Activated T-cell treated with anti-CD3 and anti-CD28 coated beads for 48 hours (primary cell): Measurements from ENCODE around the gene GTF2A1L.
"Not testable (repeated sequence)": the region's sequence is repeated elsewhere in the genome, so short reads cannot be mapped to it uniquely, and the experiment has no call there.

Experiments used
- DNase-seq: peaks from one replicate; pipeline ENCODE4 v3.0.0-alpha.2; 2020; ENCODE audit warnings: low read depth

The GTF2A1L gene, protein sequence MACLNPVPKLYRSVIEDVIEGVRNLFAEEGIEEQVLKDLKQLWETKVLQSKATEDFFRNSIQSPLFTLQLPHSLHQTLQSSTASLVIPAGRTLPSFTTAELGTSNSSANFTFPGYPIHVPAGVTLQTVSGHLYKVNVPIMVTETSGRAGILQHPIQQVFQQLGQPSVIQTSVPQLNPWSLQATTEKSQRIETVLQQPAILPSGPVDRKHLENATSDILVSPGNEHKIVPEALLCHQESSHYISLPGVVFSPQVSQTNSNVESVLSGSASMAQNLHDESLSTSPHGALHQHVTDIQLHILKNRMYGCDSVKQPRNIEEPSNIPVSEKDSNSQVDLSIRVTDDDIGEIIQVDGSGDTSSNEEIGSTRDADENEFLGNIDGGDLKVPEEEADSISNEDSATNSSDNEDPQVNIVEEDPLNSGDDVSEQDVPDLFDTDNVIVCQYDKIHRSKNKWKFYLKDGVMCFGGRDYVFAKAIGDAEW

DNA sequence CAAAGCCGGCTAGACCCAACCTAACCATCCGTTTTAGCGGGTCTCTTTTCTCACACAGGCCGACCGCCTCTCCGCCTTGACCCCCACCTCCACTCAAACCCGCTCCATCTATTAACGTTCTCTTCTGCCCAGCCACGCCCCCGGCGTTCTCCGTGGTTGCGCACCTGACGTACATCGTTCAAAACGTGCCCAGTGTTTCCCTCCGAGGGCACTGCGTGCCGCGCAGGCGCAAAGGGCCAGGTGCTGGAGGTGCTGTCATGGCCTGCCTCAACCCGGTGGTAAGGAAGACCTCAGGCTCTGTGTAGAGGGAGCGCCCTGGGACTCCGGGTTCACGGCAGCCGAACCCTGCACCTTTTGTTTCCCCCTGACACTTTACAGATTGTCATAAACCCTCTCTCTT, at the start of gene GTF2A1L:
GTF2A1L (plus strand) TSS at position 239 of the 400 bp plus-strand sequence; CDS start at position 258, 19 bp downstream.
- no peak for DNase-seq

DNA sequence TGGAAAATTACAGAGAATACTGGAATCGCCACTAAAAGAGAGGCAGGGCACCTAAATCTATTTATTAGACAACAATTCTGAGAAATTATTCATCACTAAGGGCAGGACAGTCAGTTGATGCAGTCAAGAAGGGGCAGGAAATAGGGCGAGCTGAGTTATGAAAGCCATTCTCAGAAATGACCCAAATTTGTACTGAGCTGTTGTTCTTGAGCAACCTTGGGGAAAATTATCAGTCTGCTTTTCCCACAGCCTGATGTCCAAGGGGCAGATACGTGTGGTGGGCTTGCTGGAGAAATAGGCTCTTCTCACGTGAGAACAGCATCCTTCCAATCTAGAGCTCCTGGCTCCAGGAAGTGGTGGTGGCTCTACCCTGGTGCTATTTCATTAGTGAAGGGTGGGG, 49.1 kb upstream of the GTF2A1L start:
- no peak for DNase-seq

DNA sequence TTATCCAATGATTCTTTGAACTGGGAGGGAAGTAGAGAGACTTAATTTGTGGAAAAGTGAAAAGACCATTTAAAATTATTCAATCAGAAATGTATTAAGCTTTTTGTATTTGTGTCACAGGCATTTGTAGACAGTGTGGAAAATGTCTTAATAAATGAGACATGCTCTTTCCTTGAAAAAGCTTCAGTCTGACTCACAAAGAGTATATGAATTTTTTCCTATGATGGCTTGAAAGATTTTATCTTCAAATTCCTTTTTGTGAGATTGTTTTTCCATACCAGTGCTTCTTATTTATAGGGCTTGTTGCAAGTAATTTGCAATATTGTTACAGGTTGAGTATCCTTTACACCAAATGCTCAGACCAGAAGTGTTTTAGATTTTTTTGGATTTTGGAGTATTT, 48.2 kb upstream of the GTF2A1L start:
- DNase-seq: no peak

DNA sequence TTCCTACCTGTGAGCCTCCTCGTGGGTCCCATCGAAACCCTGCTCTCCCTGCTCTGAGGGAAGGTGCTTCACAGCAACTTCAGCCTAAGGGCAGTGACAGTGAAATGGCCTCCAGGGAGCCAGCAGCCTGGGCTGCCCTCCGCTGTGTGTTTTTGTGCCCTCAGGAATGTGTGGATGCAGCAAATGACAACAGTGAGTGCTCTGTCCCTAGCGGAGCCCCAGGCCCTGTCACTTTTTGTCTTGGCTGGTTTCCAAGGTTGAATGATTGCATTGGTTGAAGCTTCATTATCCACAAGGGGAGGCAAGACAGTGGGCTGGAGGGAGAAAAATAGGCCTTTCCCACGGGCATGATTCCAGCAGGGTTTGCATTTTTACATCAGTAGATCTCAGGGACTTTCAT, 44.8 kb upstream of the GTF2A1L start:
- no peak for DNase-seq

DNA sequence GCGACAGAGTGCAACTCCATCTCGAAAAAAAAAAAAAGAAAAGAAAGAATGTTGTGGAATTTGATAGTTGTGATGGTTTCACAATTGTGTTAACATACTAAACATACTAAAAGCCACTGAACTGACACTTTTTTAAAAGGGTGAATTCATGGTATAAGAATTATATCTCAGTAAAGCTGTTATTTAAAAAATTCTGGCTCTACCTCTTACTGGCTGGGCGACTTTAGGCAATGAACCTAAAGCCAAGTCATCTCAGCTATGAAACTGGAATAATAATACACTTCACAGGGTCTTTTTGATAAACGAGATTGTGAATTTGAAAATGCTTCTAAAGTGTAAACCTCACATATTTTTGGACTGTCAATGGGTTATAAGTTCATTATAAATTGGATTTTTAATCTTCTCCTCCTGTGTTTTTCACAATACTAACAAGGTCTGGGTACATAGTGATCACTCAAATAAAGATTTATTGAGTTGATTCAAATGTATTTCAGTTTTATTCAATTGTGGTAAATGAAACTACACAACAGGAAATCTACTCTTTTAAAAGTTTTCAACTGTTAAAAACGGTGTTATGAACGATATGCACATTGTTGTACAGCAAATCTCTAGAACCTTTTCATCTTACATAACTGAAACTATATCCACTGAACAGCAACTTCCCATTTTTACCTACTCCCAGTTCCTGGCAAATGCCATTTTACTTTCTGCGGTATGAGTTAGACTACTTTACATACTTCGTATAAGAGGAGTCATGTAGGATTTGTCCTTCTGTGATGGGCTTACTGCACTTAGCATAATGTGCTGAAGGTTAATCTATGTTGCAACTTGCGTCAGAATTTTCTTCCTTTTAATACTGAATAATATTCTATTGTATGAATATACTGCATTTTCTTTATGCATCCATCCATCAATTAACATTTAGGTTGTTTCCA, 43.0 kb upstream of the GTF2A1L start:
- no peak for DNase-seq

DNA sequence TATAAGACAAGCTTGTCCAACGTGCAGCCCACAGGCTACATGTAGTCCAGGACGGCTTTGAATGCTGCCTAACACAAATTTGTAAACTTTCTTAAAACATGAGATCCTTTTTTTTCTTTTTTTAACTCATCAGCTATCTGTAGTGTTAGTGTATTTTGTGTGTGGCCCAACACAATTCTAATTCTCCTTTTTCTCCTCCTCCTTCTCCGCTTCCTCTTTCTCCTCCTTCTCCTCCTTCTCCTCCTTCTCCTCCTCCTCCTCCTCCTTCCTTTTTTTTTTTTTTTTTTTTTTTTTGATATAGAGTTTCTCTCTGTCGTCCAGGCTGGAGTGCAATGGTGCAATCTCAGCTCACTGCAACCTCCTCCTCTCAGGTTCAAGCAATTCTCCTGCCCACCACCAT, 39.3 kb upstream of the GTF2A1L start:
- DNase-seq: no peak

DNA sequence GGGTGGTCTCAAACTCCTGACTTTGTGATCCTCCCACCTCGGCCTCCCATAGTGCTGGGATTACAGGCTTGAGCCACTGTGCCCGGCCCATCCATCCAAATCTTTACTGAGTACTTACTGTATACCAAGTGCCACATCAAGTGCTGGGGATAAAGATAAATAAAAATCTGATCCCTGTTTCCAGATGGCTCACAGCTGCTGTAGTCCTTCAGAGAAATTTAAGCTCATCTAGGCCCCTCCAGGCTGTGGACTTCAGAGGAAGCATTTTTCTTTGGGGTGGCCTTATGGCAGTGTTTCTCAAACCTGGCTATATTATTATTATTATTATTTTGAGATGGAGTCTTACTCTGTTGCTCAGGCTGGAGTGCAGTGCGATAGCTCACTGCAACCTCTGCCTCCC, 33.7 kb upstream of the GTF2A1L start:
- DNase-seq: no peak

DNA sequence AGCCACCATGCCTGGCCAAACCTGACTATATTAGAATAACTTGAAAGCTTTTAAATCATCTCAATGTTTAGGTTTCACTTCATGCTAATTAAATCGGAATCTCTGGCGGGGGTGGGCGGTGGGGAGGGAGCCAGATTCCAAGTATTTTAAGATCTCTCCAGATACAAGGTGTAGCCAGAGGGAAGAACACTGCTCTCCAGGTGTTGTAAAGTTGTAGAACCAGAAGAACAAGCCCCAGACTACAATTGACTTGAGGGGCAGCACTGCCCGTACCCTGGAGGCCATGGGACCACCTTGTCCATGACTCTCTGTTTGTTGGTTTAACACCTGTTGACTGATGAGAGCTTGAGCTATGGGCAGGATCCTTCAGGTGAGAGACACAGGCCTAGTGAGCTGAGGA, 33.1 kb upstream of the GTF2A1L start:
- DNase-seq: no peak

DNA sequence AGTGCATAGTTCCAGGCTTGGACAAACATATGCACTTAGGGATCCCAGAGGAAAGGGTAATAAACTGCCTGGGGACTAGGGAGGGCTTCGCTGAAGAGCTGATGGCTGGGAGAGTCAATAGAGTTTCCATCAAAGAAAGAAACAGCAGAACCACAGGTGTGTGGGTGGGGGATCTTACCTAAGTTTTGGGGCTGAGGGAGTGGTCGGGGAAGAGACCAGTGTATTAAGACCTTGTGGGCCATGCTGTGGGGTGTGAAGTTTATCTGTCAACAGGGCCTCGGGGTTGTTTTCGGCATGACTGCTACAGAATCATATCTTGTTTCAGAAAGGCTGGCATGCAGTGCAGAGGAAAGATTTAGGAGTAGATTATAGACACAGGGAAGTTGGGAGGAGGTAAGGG, 31.2 kb upstream of the GTF2A1L start:
- no peak for DNase-seq

DNA sequence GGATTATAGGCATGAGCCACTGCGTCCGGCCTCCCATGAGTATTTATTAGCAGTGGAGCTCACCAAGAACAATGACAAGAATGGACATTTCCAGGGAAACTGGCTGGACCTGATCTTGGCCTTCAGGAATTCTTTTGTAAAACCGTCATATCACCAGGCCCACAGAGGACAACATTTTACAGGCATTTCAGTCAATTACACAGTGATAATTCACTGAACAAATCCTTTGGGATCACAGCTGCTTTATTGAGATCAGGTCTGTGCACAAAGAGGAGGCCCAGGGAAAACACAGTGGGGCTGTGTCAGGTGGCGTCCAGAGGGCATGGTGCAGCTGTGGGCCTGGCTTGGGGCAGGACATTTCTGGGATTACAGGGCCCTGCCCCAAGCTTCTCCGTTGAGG, 30.1 kb upstream of the GTF2A1L start:
- DNase-seq: no peak

DNA sequence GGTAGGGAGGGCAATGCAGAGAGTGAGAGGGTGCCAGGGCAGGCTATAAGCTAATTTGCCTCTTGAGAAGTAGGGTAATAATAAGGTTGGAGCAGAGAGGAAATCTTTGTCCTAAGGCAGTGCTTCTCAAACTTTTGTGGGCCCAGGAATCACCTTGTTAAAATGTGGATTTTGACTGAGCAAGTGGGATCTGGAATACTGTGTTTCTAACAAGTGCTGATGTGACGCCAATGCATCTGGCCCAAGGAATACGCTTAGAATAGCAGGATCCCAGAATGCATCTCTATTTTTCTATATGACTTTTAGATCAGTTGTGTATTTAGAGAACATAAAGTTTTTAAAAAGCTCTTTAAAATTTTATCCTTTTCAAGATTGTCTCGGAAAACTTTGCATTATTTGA, 29.7 kb upstream of the GTF2A1L start:
- DNase-seq: no peak

DNA sequence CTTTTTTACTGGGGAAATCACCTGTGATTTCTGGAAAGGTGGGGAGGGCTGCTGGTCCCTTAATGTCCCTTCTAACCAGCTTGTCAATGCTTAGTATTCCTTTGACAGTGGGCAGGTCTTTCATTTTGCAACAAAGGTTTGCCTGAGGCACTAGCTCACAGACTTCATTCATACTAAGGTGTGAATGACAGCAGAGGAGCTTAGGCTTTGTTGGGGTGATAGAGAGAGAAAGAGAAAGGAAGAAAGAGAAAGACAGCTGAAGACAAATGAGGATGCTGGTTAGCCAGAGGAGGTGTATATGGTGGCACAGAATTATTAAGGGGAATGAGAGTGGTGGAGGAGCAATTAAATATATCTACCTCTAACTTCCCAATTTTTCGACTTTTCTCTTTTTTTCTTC, 28.9 kb upstream of the GTF2A1L start:
- no peak for DNase-seq

DNA sequence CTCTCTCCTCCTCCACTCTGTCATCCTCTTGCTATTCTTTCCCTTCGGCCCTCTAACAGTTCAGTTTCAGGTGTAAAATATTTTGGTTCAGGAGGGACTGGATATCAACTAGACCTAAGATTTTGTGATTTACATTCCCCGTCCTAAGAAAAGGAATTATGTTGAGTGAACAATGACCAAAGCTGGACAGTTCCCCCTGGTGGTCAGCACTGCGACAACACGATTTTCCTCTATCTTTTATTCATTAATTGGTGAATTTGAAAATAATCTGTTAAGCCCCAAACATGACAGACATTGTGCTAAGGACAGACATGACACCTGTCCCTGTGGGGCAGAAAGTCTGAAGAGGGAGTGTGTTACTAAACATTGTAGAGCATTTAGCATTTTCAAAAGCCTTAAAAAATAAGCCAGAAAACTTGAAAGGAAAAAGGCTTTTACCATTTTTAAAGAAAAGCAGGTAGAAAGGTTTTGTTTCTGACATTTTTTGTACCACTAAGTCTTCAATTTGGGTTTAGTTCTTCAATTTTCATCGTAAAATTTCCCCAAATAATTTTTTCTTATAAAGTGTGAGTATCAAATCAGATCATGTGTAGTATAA, 28.4 kb upstream of the GTF2A1L start:
- DNase-seq: no peak

DNA sequence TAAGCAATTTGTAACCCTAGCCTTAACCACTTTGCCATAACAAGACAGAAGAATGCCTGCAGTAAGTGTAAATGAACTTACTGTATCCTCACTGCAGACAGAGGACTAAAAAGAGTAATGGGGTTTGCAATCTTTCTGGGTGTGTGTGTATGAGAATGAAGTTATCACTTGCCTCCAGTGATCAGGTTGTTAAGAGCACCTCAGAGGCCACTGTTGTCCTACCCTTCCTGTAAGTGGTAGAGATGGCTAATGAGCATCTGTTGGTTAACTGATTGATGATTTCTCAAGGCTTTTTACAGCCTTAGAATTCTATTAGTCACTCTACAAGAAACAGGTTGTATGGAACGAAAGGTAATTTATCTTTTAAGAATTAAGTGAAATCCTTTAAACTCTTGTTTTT, 27.6 kb upstream of the GTF2A1L start:
- no peak for DNase-seq

DNA sequence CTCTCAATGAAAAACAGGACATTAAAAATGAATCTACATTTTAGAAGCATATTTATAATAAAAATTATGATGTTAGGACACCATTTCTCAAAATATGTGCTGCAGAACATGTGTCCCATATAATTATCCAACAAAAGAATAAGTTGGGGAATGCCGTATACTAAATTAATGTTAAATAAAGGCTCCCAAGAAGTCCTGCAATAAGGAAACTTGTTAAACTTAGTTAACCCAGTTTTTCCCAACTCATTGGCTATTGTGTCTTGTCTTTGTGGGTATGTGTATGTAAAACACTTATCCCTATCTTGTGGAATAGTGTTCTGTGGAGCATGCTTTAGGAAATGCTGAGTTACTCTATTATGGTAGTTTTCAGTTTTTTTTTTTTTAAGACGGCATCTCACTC, 25.6 kb upstream of the GTF2A1L start:
- DNase-seq: no peak

DNA sequence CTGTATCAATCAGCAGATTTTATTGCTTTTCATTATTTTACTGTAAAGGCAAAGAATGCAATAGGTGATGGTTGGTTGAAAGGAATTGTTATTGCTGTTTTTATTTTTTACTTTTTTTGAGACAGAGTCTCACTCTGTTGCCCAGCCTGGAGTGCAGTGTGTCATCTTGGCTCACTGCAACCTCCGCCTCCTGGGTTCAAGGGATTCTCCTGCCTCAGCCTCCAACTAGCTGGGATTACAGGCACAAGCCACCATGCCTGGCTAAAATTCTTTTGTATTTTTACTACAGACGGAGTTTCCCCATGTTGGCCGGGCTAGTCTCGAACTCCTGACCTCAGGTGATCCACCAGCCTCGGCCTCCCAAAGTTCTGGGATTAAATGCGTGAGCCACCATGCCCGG, 20.9 kb upstream of the GTF2A1L start:
- not testable (repeated sequence) for DNase-seq

DNA sequence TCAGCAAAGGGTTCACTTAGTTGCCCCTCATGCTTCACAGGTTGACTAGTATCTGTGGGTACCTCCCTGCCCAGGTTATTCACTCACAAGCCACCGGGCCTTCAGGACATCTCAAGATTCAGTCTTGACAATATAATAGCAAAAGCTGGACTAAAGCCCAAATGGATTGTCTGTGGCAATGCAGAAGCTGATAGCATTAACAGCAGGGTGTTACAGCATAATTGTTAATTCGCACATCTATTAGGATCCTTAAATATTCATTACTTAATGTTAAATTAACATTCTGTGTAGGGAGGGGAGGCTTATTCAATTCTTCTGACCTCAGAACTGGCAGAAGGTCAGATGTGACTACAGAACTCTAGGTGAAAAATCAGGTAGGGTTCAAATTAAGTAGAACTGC, 20.2 kb upstream of the GTF2A1L start:
- DNase-seq: no peak

DNA sequence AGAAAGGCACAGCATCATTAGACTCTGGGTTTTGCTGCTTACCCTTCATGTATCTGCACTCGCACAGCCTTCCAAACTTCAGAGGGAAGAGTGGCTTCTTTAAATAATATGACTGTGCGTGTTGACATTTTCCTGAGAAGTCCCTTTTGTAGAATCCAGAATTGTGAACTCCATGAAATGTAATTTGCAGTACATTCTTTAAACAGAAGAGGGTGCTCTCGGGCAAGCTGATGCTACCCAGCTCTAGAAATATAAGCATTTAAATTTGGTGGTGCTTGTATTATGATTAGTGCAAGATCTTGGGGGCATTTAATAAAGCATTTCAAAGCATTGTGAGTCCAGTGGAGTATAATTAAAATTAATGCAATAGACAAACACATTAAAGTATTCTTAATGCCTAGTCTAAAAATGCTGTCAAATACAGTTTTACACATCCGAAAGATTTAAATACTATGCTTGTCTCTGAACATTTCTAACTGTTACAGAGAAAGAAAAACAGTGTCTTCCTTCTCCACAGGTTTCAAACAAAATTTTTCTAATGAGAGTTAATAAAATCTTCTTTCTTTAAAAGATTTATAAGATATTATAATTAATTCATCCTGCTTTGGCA, 17.3 kb upstream of the GTF2A1L start:
- no peak for DNase-seq

DNA sequence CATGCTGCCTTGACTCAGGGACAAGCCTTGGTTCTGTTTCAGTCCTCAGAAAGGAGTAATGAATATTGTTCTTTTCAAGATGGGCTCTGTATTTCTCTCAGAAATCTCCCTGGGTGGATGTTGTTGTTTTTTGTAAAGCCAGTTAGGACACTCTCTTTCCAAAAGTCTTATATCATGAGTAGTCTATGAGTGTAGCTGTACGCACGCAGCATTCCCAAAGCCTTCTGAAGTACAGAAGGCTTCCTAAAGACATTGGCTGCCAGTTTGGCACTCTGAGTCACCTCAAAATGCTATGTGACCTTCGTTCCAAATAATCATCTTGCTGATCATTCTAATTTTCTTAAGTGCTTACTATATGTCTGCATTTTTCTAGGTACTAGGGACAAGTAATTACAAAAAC, 16.7 kb upstream of the GTF2A1L start:
- no peak for DNase-seq

DNA sequence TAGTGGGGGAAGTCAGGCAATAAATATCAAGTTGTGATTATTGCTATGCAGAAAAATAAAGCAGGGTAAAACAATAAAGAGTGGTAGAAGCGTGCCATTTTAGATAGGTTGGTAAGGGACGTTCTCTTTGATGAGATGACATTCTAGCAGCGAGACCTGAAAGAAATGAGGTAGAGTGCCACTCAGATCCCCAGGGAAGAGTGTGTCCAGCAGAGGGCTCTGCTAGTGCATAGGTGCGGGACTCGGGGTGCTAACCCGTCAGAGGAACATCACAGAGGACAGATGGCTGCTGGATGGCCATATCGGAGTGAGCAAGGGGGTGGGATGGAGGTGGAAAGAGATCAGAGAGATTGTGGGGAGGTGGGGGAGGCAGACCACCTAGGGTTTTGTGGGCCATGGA, 16.3 kb upstream of the GTF2A1L start:
- DNase-seq: no peak

DNA sequence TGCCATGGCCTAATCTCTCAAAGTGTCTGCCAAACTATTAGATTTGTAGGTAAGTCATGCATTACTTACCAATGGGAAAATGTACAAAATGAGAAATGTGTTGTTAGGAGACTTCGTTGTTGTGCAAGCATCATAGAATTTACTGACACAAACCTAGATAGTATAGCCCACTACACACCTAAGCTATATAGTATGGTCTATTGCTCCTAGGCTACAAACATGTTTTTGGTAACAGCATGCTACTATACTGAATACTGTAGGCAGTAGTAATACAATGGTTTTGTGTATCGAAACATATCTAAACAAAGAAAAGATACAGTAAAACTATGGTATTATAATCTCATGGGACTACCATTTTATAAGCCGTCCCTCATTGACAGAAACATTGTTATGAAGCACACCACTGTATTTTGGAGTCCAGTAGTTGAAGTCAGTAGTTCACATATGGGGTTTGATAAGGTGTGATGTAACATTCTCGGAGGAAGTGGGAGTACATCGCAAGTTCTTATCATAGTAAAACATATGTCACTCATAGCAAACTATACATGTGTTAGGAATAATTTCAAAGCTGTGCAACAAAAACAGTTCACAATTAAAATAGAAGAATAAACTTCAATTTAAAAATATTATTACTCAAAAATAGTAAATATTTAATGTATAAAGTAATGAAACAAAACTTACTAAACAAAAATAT, 12.0 kb upstream of the GTF2A1L start:
- DNase-seq: no peak
